H9 (cell line): ENCODE data around the gene FAS. TPM values are rescaled to one million over a fixed set of nuclear protein-coding genes. Genes with fewer than 3 reads are reported as not detected.

Source experiments
- DNase-seq: peaks from one replicate; pipeline ENCODE4 v3.0.0-alpha.2; 2017
- H2AFZ ChIP-seq: one replicate; pipeline ENCODE4 v1.6.1; 2013; ENCODE audit warnings: mild to moderate bottlenecking, low read length, control low read depth, moderate library complexity
- H2AK5ac ChIP-seq: 2 replicates; pipeline ENCODE4 v1.6.1; 2013; ENCODE audit warnings: low read length, control low read depth, mixed read lengths; ENCODE audit not compliant: insufficient read length
- H2BK120ac ChIP-seq: one replicate; pipeline ENCODE4 v1.6.1; 2013; ENCODE audit warnings: low read depth, mild to moderate bottlenecking, low read length, control low read depth, inconsistent platforms; ENCODE audit not compliant: poor library complexity, severe bottlenecking
- H2BK12ac ChIP-seq: 2 replicates; pipeline ENCODE4 v1.6.1; 2013; ENCODE audit warnings: low read length, control low read depth, mixed read lengths, low read depth; ENCODE audit not compliant: insufficient read length
- H2BK15ac ChIP-seq: 2 replicates; pipeline ENCODE4 v1.6.1; 2013; ENCODE audit warnings: low read depth, low read length, control low read depth
- H2BK20ac ChIP-seq: one replicate; pipeline ENCODE4 v1.6.1; 2013; ENCODE audit warnings: low read depth, mild to moderate bottlenecking, low read length, control low read depth, inconsistent platforms; ENCODE audit not compliant: poor library complexity, severe bottlenecking
- H2BK5ac ChIP-seq: 2 replicates; pipeline ENCODE4 v1.6.1; 2013; ENCODE audit warnings: low read length, control low read depth, mixed read lengths; ENCODE audit not compliant: insufficient read length
- H3K14ac ChIP-seq: 2 replicates; pipeline ENCODE4 v1.6.1; 2013; ENCODE audit warnings: low read length, control low read depth; ENCODE audit not compliant: insufficient read depth
- H3K18ac ChIP-seq: 2 replicates; pipeline ENCODE4 v1.6.1; 2013; ENCODE audit warnings: low read depth, mild to moderate bottlenecking, mixed read lengths, low read length, control low read depth; ENCODE audit not compliant: insufficient read length
- H3K23ac ChIP-seq: 2 replicates; pipeline ENCODE4 v1.6.1; 2013; ENCODE audit warnings: low read length, control low read depth, mixed read lengths, low read depth; ENCODE audit not compliant: insufficient read length
- H3K23me2 ChIP-seq: 2 replicates; pipeline ENCODE4 v1.6.1; 2013; ENCODE audit warnings: low read depth, mild to moderate bottlenecking, mixed read lengths, low read length, control low read depth; ENCODE audit not compliant: insufficient read length, poor library complexity, severe bottlenecking
- H3K27ac ChIP-seq: 2 replicates; pipeline ENCODE4 v1.5.1; 2013; ENCODE audit warnings: low read length, control low read depth, mixed read lengths, low read depth; ENCODE audit not compliant: insufficient read length
- H3K27me3 ChIP-seq: 2 replicates; pipeline ENCODE4 v1.6.1; 2013; ENCODE audit warnings: low read length, control low read depth, inconsistent platforms; ENCODE audit not compliant: insufficient read depth
- H3K4ac ChIP-seq: 2 replicates; pipeline ENCODE4 v1.6.1; 2013; ENCODE audit warnings: low read depth, mild to moderate bottlenecking, control low read depth, inconsistent platforms, low read length, moderate library complexity
- H3K4me1 ChIP-seq: 2 replicates; pipeline ENCODE4 v1.6.1; 2013; ENCODE audit warnings: low read length, control low read depth, inconsistent platforms; ENCODE audit not compliant: insufficient read depth
- H3K4me2 ChIP-seq: 2 replicates; pipeline ENCODE4 v1.6.1; 2013; ENCODE audit warnings: low read length, control low read depth, mixed read lengths; ENCODE audit not compliant: insufficient read length, insufficient read depth
- H3K56ac ChIP-seq: 2 replicates; pipeline ENCODE4 v1.6.1; 2013; ENCODE audit warnings: low read depth, mild to moderate bottlenecking, mixed read lengths, low read length, control low read depth; ENCODE audit not compliant: insufficient read length
- H3K79me1 ChIP-seq: 2 replicates; pipeline ENCODE4 v1.6.1; 2013; ENCODE audit warnings: low read depth, mild to moderate bottlenecking, moderate library complexity, low read length, control low read depth, inconsistent platforms; ENCODE audit not compliant: insufficient read depth, poor library complexity, severe bottlenecking
- H3K79me2 ChIP-seq: 2 replicates; pipeline ENCODE4 v1.6.1; 2013; ENCODE audit warnings: low read length, control low read depth, inconsistent platforms; ENCODE audit not compliant: insufficient read depth
- H3K9ac ChIP-seq: 2 replicates; pipeline ENCODE4 v1.6.1; 2013; ENCODE audit warnings: low read length, control low read depth, mixed read lengths; ENCODE audit not compliant: insufficient read length; ENCODE audit errors: extremely low read depth
- H3K9me3 ChIP-seq: one replicate; pipeline ENCODE4 v1.6.1; 2013; ENCODE audit warnings: low read depth, low read length, inconsistent platforms; ENCODE audit not compliant: control insufficient read depth
- H3T11ph ChIP-seq: one replicate; pipeline ENCODE4 v1.6.1; 2013; ENCODE audit warnings: mild to moderate bottlenecking, low read length, control low read depth, inconsistent platforms
- H4K20me1 ChIP-seq: one replicate; pipeline ENCODE4 v1.6.1; 2013; ENCODE audit not compliant: control insufficient read depth, insufficient read length, insufficient read depth
- H4K5ac ChIP-seq: 2 replicates; pipeline ENCODE4 v1.6.1; 2013; ENCODE audit warnings: low read depth, mild to moderate bottlenecking, mixed read lengths, low read length, control low read depth; ENCODE audit not compliant: insufficient read length
- H4K8ac ChIP-seq: replicated peaks from 2 replicates; pipeline ENCODE4 v1.6.1; 2013; ENCODE audit warnings: low read length, control low read depth, mixed read lengths, low read depth; ENCODE audit not compliant: insufficient read length
- H4K91ac ChIP-seq: 2 replicates; pipeline ENCODE4 v1.6.1; 2013; ENCODE audit warnings: low read depth, mild to moderate bottlenecking, moderate library complexity, mixed read lengths, low read length, control low read depth; ENCODE audit not compliant: insufficient read length
- H3K27ac Mint-ChIP-seq, 3 experiments: 2 replicates in 2 of 3; 3 replicates in 1 of 3; pipeline ENCODE4 v1.8.0; 2020 to 2021; ENCODE audit warnings: mixed read lengths in 3 of 3, mild to moderate bottlenecking in 1 of 3, moderate library complexity in 1 of 3
- H3K27me3 Mint-ChIP-seq: 2 replicates; pipeline ENCODE4 v1.8.0; 2021; ENCODE audit warnings: low read depth, mild to moderate bottlenecking, moderate library complexity, mixed read lengths
- H3K36me3 Mint-ChIP-seq, 3 experiments: 2 replicates in 2 of 3; 3 replicates in 1 of 3; pipeline ENCODE4 v1.8.0; 2020 to 2021; ENCODE audit warnings: low read depth in 3 of 3, mixed read lengths in 3 of 3; ENCODE audit not compliant: insufficient read depth in 1 of 3
- H3K4me1 Mint-ChIP-seq, 2 experiments: 2 replicates each; pipeline ENCODE4 v1.8.0; 2020; ENCODE audit warnings: mixed read lengths in 2 of 2
- H3K4me3 Mint-ChIP-seq, 2 experiments: 2 replicates in 1 of 2; 3 replicates in 1 of 2; pipeline ENCODE4 v1.8.0; 2020 to 2021; ENCODE audit warnings: mild to moderate bottlenecking in 2 of 2, mixed read lengths in 2 of 2, moderate library complexity in 1 of 2
- H3K9me3 Mint-ChIP-seq, 2 experiments: 2 replicates in 1 of 2; 3 replicates in 1 of 2; pipeline ENCODE4 v1.8.0; 2020; ENCODE audit warnings: mild to moderate bottlenecking in 2 of 2, mixed read lengths in 2 of 2, moderate library complexity in 1 of 2
- CTCF ChIP-seq: fragments of 200-600 bp; sonication (generic); conservative IDR thresholded peaks from 3 replicates; pipeline ENCODE4 v1.8.0; 2021; ENCODE audit warnings: antibody characterized with exemption, mild to moderate bottlenecking
- WGBS: extraction: QIAGEN DNeasy Blood & Tissue Kit; methylation state at CpG from one replicate; pipeline ENCODE4 v1.1.7; 2013; ENCODE audit warnings: missing lambda C conversion rate, low lambda C conversion rate, mixed read lengths; ENCODE audit not compliant: insufficient read length; ENCODE audit errors: extremely low coverage; 5-methylcytosine and 5-hydroxymethylcytosine counted together
- total RNA-seq: library from RNA; stranded (reverse); gene quantifications from 2 replicates; pipeline ENCODE4 v1.2.1, GENCODE V29; 2021

Gene FAS
- total RNA-seq, 1 experiment from 2014 or later, result 3.0 TPM

- Histone ChIP-seq H2AFZ (no peak overlapping the region), H3K79me2 (no peaks in the 10 kb centered on the region), H3K4ac (no peak overlapping the region), H4K8ac (no peak overlapping the region), H2BK20ac (no peak overlapping the region), H3K9ac (no peak overlapping the region), H3K79me1 (no peaks in the 10 kb centered on the region), H3K9me3 (no peaks in the 10 kb centered on the region), H3K56ac (no peak overlapping the region), H3K4me1 (no peaks in the 10 kb centered on the region), H2BK15ac (no peak overlapping the region), H3K23me2 (no peaks in the 10 kb centered on the region), H3K27ac (no peak overlapping the region), H3K14ac (no peak overlapping the region), H3K27me3 (no peaks in the 10 kb centered on the region), H4K91ac (no peak overlapping the region), H3K18ac (no peak overlapping the region), H3K4me2 (no peak overlapping the region), H3K23ac (no peak overlapping the region), H2BK12ac (no peak overlapping the region), H2BK5ac (no peak overlapping the region), H3T11ph (no peak overlapping the region), H4K5ac (no peak overlapping the region), H2AK5ac (no peak overlapping the region), H2BK120ac (no peak overlapping the region), H4K20me1 (no peaks in the 10 kb centered on the region)
- peaks cover 5 to 8% of the 10 kb centered on the region in 2 experiments; a peak in 2 of 4 replicates for H3K4me1 Mint-ChIP-seq
- H3K27ac Mint-ChIP-seq, result no peak overlapping the region
- H3K9me3 Mint-ChIP-seq, result no peaks in the 10 kb centered on the region
- H3K36me3 Mint-ChIP-seq, result no peaks in the 10 kb centered on the region
- H3K27me3 Mint-ChIP-seq, result no peaks in the 10 kb centered on the region
- no peak overlapping the region for H3K4me3 Mint-ChIP-seq
- no peak for DNase-seq
- WGBS, result no CpG with 5 or more reads among the region's 2 CpGs
- no peak for TF ChIP-seq CTCF
Observed at GRCh38 chr10:89063465-89063864, 72.9 kb downstream of the FAS start.
